ENCODE data around the gene GTF3C4.

GTF3C4 gene

DNA sequence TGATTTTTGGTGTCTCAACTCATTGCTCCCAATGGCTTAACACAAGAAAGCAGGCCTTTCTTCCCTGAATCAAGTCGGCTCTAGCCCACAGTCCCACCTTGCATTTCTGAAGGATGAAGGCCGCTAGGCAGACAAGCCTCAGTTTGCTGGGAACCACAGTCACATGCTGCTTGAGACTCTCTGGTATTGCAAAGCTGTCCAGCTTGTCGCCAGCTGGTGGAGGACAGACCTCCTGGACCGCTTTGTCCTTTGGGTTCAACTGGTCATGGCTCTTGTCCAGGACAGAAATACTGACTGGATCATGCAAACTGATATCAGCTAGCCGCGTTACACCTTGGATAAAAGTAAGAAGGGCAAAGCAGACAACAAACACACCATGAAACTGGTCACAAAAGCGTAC, 23.5 kb upstream of the GTF3C4 start:
- H3K27ac ChIP-seq (ENCODE audit: low read depth, low read length) = no peak overlapping the region
- no peaks in the 10 kb centered on the region for H3K9me3 ChIP-seq (ENCODE audit: control insufficient read depth, insufficient read depth, low read length)
- no peak overlapping the region for H3K4me3 ChIP-seq (ENCODE audit: low read length)
- peaks cover 96% of the 10 kb centered on the region for H3K36me3 ChIP-seq (ENCODE audit: control insufficient read depth, low read length)
- no peaks in the 10 kb centered on the region for H3K79me2 ChIP-seq (ENCODE audit: control insufficient read depth, low read length)
- H3K27me3 ChIP-seq (ENCODE audit: control insufficient read depth, low read length) = no peaks in the 10 kb centered on the region
- TF ChIP-seq, protein P1, sequence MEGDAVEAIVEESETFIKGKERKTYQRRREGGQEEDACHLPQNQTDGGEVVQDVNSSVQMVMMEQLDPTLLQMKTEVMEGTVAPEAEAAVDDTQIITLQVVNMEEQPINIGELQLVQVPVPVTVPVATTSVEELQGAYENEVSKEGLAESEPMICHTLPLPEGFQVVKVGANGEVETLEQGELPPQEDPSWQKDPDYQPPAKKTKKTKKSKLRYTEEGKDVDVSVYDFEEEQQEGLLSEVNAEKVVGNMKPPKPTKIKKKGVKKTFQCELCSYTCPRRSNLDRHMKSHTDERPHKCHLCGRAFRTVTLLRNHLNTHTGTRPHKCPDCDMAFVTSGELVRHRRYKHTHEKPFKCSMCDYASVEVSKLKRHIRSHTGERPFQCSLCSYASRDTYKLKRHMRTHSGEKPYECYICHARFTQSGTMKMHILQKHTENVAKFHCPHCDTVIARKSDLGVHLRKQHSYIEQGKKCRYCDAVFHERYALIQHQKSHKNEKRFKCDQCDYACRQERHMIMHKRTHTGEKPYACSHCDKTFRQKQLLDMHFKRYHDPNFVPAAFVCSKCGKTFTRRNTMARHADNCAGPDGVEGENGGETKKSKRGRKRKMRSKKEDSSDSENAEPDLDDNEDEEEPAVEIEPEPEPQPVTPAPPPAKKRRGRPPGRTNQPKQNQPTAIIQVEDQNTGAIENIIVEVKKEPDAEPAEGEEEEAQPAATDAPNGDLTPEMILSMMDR (IDR thresholded peaks at IDR 0.05; ENCODE audit: low read depth, low read length, poor library complexity, severe bottlenecking) = no peak
- no peak for TF ChIP-seq EZH2phosphoT487 (IDR thresholded peaks at IDR 0.05; ENCODE audit: borderline replicate concordance, low read length)
- H4K20me1 ChIP-seq (ENCODE audit: control insufficient read depth, insufficient read depth, low read depth, low read length) = no peaks in the 10 kb centered on the region
- H3K4me1 ChIP-seq (ENCODE audit: control insufficient read depth, low read length) = no peaks in the 10 kb centered on the region
- H3K4me2 ChIP-seq (ENCODE audit: low read length) = no peak overlapping the region
- H3F3A ChIP-seq (ENCODE audit: control insufficient read depth, insufficient read depth) = no peaks in the 10 kb centered on the region
- no peaks in the 10 kb centered on the region for H3K9me2 ChIP-seq (replicated peaks; ENCODE audit: control insufficient read depth, low read length)

DNA sequence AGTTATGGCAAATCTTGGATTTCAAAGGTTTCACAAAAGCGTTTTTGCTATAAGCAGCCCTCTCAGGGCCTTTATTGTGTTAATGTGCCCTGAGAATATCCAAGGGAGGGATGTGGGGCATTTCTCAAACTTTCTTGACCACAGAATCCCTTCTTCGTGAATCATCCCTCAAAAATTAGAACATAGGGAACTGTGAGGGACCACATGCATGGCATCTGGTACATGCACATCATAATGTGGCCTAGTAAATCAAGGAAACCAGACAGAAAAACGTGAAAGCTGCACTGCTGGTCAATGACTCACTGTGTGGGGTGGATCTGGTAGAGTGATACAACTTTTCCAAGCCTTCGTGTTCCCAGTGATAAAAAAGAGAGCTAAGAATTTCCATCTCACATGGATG, 22.9 kb upstream of the GTF3C4 start:
- Histone ChIP-seq H3K4me3 (ENCODE audit: low read length) (no peak overlapping the region), H3K36me3 (ENCODE audit: control insufficient read depth, low read length) (peaks cover 92% of the 10 kb centered on the region), H3K4me1 (ENCODE audit: control insufficient read depth, low read length) (no peaks in the 10 kb centered on the region), H3K9me3 (ENCODE audit: control insufficient read depth, insufficient read depth, low read length) (no peaks in the 10 kb centered on the region), H3K27ac (ENCODE audit: low read depth, low read length) (no peak overlapping the region), H3K27me3 (ENCODE audit: control insufficient read depth, low read length) (no peaks in the 10 kb centered on the region), H3F3A (ENCODE audit: control insufficient read depth, insufficient read depth) (no peaks in the 10 kb centered on the region), H3K79me2 (ENCODE audit: control insufficient read depth, low read length) (no peaks in the 10 kb centered on the region), H3K4me2 (ENCODE audit: low read length) (no peak overlapping the region), H4K20me1 (ENCODE audit: control insufficient read depth, insufficient read depth, low read depth, low read length) (no peaks in the 10 kb centered on the region), H3K9me2 (replicated peaks; ENCODE audit: control insufficient read depth, low read length) (no peaks in the 10 kb centered on the region)
- TF ChIP-seq, protein P1 (IDR thresholded peaks at IDR 0.05; ENCODE audit: low read depth, low read length, poor library complexity, severe bottlenecking) = no peak
- no peak for TF ChIP-seq EZH2phosphoT487 (IDR thresholded peaks at IDR 0.05; ENCODE audit: borderline replicate concordance, low read length)

DNA sequence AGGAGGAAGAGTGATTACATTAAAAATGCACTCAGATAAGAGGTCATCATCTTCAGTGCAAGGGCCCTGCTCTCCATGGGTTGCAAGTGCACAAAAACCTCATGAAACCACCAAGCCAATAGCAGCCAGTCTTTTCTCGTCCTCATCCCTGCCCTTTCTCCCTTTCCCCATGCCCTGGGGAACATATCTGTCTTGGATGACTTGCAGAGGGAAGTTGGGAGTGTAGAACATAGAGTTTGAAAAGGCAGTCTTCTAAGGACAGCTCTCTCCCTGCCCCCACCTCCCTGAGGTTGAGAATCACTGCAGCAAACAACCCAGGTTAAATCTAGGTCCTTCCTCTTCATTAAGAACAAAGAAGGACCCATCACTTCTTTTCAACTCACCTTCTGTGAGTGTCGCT, 22.5 kb upstream of the GTF3C4 start:
- Histone ChIP-seq H4K20me1 (ENCODE audit: control insufficient read depth, insufficient read depth, low read depth, low read length) (no peaks in the 10 kb centered on the region), H3K27me3 (ENCODE audit: control insufficient read depth, low read length) (no peaks in the 10 kb centered on the region), H3K4me2 (ENCODE audit: low read length) (no peak overlapping the region), H3K9me2 (replicated peaks; ENCODE audit: control insufficient read depth, low read length) (no peaks in the 10 kb centered on the region), H3F3A (ENCODE audit: control insufficient read depth, insufficient read depth) (no peaks in the 10 kb centered on the region), H3K36me3 (ENCODE audit: control insufficient read depth, low read length) (peaks cover 93% of the 10 kb centered on the region), H3K4me1 (ENCODE audit: control insufficient read depth, low read length) (no peaks in the 10 kb centered on the region), H3K27ac (ENCODE audit: low read depth, low read length) (no peak overlapping the region), H3K9me3 (ENCODE audit: control insufficient read depth, insufficient read depth, low read length) (no peaks in the 10 kb centered on the region), H3K79me2 (ENCODE audit: control insufficient read depth, low read length) (no peaks in the 10 kb centered on the region), H3K4me3 (ENCODE audit: low read length) (no peak overlapping the region)
- TF ChIP-seq EZH2phosphoT487 (IDR thresholded peaks at IDR 0.05; ENCODE audit: borderline replicate concordance, low read length) = no peak
- TF ChIP-seq, protein P1 (IDR thresholded peaks at IDR 0.05; ENCODE audit: low read depth, low read length, poor library complexity, severe bottlenecking) = no peak

DNA sequence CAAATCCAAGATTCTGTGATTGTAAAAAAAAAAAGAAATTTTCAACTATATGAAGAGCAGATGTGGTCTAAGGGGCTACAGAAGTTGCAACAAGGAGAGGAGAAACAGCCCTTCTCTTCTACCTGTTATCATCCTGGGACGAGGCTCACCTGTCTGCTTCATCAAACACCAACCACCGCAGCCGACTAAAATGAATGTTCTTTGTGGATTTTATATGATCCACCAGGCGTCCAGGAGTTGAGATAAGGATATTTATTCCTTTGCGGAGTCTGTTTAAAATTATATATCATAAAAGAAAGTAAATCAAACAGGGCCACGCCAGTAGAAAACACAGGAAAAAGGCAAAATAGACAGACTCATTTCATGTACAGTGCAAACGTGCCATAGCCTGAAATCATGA, 22.0 kb upstream of the GTF3C4 start:
- no peaks in the 10 kb centered on the region for H4K20me1 ChIP-seq (ENCODE audit: control insufficient read depth, insufficient read depth, low read depth, low read length)
- no peaks in the 10 kb centered on the region for H3K4me1 ChIP-seq (ENCODE audit: control insufficient read depth, low read length)
- H3K4me2 ChIP-seq (ENCODE audit: low read length) = no peak overlapping the region

More for the DNA sequence above, 22.0 kb upstream of the GTF3C4 start:
- Histone ChIP-seq H3K4me3 (ENCODE audit: low read length) (no peak overlapping the region), H3K9me3 (ENCODE audit: control insufficient read depth, insufficient read depth, low read length) (no peaks in the 10 kb centered on the region), H3K27me3 (ENCODE audit: control insufficient read depth, low read length) (no peaks in the 10 kb centered on the region), H3F3A (ENCODE audit: control insufficient read depth, insufficient read depth) (no peaks in the 10 kb centered on the region), H3K36me3 (ENCODE audit: control insufficient read depth, low read length) (peaks cover 89% of the 10 kb centered on the region), H3K9me2 (replicated peaks; ENCODE audit: control insufficient read depth, low read length) (no peaks in the 10 kb centered on the region), H3K27ac (ENCODE audit: low read depth, low read length) (no peak overlapping the region), H3K79me2 (ENCODE audit: control insufficient read depth, low read length) (no peaks in the 10 kb centered on the region)
- TF ChIP-seq EZH2phosphoT487 (IDR thresholded peaks at IDR 0.05; ENCODE audit: borderline replicate concordance, low read length) = no peak
- TF ChIP-seq, protein P1 (IDR thresholded peaks at IDR 0.05; ENCODE audit: low read depth, low read length, poor library complexity, severe bottlenecking) = no peak
